Measurements from ENCODE around the gene PTPN1. TPM values are rescaled to one million over a fixed set of nuclear protein-coding genes. Genes with fewer than 3 reads are reported as not detected.
"Not testable (repeated sequence)": the region's sequence is repeated elsewhere in the genome, so short reads cannot be mapped to it uniquely, and the experiment has no call there.

PTPN1 gene
- total RNA-seq, 1 donor from 2014 or later, result 38.1 TPM

DNA sequence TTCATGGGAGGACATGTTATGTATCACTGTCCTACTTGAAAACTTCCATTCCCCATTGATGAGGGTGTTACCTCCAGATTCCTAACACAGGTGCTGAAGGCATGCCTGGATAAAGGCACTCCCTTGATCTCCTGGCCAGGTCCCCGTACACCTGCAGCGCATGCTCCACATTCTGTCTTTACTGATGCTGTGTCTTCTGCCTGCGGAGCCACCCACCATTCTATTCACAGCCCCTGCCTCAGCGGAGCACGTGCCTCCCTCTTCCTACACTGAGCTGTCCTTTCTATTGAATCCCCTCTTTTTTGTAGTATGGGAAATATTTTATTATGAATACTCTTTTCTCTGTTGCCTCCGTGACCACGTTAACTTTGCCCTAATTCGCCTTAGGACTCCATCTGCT lies 25.0 kb downstream of the PTPN1 start:
- Histone ChIP-seq H3K4me2 (no peak overlapping the region), H3K9ac (no peak overlapping the region), H3K4me3 (no peak overlapping the region), H3K4me1 (peaks cover 43% of the 10 kb centered on the region), H3K36me3 (no peaks in the 10 kb centered on the region), H3K9me3 (ENCODE audit: low read depth) (no peaks in the 10 kb centered on the region), H2AFZ (replicated peaks) (no peak overlapping the region), H3K79me2 (ENCODE audit: low read depth) (peaks cover 95% of the 10 kb centered on the region), H3F3A (ENCODE audit: low read depth) (no peaks in the 10 kb centered on the region), H3K27me3 (no peaks in the 10 kb centered on the region), H4K20me1 (ENCODE audit: low read depth) (peaks cover 54% of the 10 kb centered on the region), H3K27ac (no peak overlapping the region)
- Mint-ChIP-seq H3K9me3 (no peaks in the 10 kb centered on the region), H3K36me3 (peaks cover 5% of the 10 kb centered on the region), H3K4me3 (no peak overlapping the region), H3K27ac (no peak overlapping the region), H3K27me3 (ENCODE audit: insufficient read depth, low read depth) (no peaks in the 10 kb centered on the region), H3K4me1 (peaks cover 13% of the 10 kb centered on the region)
- no peak for DNase-seq (ENCODE audit: low spot score)
- TF ChIP-seq CTCF (IDR thresholded peaks at IDR 0.05) (no peak), EZH2phosphoT487 (IDR thresholded peaks at IDR 0.05) (no peak), EZH2 (IDR thresholded peaks at IDR 0.05) (no peak)

GRCh38 chr20:50536333-50536732 lies 26.1 kb downstream of the PTPN1 start:
- no peak overlapping the region for H3K4me3 ChIP-seq
- peaks cover 43% of the 10 kb centered on the region for H3K4me1 ChIP-seq
- Mint-ChIP-seq H3K9me3 (no peaks in the 10 kb centered on the region), H3K36me3 (peaks cover 11% of the 10 kb centered on the region), H3K27ac (no peak overlapping the region), H3K27me3 (ENCODE audit: insufficient read depth, low read depth) (peaks cover 2% of the 10 kb centered on the region), H3K4me1 (peaks cover 13% of the 10 kb centered on the region), H3K4me3 (no peak overlapping the region)
- H4K20me1 ChIP-seq (ENCODE audit: low read depth), result peaks cover 51% of the 10 kb centered on the region
- no peaks in the 10 kb centered on the region for H3K36me3 ChIP-seq
- no peak for TF ChIP-seq EZH2 (IDR thresholded peaks at IDR 0.05)
- peaks cover 88% of the 10 kb centered on the region for H3K79me2 ChIP-seq (ENCODE audit: low read depth)
- H3K9ac ChIP-seq, result no peak overlapping the region
- H3K4me2 ChIP-seq, result peak overlapping the region; percentile 40
- H3K9me3 ChIP-seq (ENCODE audit: low read depth), result no peaks in the 10 kb centered on the region
- no peaks in the 10 kb centered on the region for H3K27me3 ChIP-seq
- DNase-seq (ENCODE audit: low spot score), result peak; percentile 71
- H3F3A ChIP-seq (ENCODE audit: low read depth), result no peaks in the 10 kb centered on the region
- H3K27ac ChIP-seq, result no peak overlapping the region
- H2AFZ ChIP-seq (replicated peaks), result no peak overlapping the region

DNA sequence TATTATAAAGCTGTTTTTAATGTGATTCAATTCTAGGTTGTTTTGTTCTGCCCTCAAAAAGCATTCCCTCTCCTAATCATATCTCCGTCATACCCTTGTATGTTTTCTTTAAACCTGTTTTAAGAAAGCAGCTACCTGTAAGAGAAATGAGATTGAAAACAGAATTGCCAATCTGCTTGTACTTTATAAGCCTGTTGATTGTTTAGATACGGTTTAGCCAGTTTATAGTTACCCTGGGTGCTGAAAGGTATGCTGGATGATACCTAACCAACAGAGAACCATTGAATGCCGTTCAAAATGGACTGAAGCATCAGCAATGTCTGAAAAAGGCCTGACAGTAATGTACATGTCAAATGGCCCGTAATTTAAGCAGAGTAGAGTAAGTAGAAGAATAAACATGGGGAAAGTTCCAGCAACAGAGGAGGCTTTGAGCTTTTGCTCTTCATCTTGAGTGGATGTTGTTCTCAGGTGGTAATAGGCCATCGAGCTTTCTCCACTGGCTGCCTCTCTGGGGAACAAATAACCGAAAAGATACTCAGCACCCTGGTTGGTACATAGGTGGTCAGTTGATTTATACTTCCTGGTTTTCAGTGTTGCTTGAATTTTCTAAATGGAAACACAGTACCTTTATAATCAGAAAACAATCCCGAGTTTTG lies 27.5 kb downstream of the PTPN1 start:
- Mint-ChIP-seq H3K36me3 (peaks cover 16% of the 10 kb centered on the region), H3K27me3 (ENCODE audit: insufficient read depth, low read depth) (peaks cover 4% of the 10 kb centered on the region), H3K27ac (no peak overlapping the region), H3K9me3 (no peaks in the 10 kb centered on the region), H3K4me3 (no peak overlapping the region), H3K4me1 (peaks cover 5% of the 10 kb centered on the region)
- Histone ChIP-seq H3K4me3 (no peak overlapping the region), H3K9me3 (ENCODE audit: low read depth) (no peaks in the 10 kb centered on the region), H3K36me3 (no peaks in the 10 kb centered on the region), H2AFZ (replicated peaks) (no peak overlapping the region), H4K20me1 (ENCODE audit: low read depth) (peaks cover 45% of the 10 kb centered on the region), H3K9ac (no peak overlapping the region), H3K4me2 (no peak overlapping the region), H3K27ac (no peak overlapping the region), H3K79me2 (ENCODE audit: low read depth) (peaks cover 88% of the 10 kb centered on the region), H3K27me3 (no peaks in the 10 kb centered on the region), H3F3A (ENCODE audit: low read depth) (no peaks in the 10 kb centered on the region), H3K4me1 (peaks cover 32% of the 10 kb centered on the region)
- TF ChIP-seq CTCF (IDR thresholded peaks at IDR 0.05) (no peak), EZH2 (IDR thresholded peaks at IDR 0.05) (no peak), EZH2phosphoT487 (IDR thresholded peaks at IDR 0.05) (no peak)
- no peak for DNase-seq (ENCODE audit: low spot score)

- Mint-ChIP-seq H3K4me1 (peaks cover 5% of the 10 kb centered on the region), H3K9me3 (no peaks in the 10 kb centered on the region), H3K27me3 (ENCODE audit: insufficient read depth, low read depth) (peaks cover 4% of the 10 kb centered on the region), H3K27ac (no peak overlapping the region), H3K36me3 (peaks cover 16% of the 10 kb centered on the region), H3K4me3 (no peak overlapping the region)
- H3K4me3 ChIP-seq, result no peak overlapping the region
- H3K27me3 ChIP-seq, result no peaks in the 10 kb centered on the region
- H3K27ac ChIP-seq, result no peak overlapping the region
- H3K79me2 ChIP-seq (ENCODE audit: low read depth), result peaks cover 88% of the 10 kb centered on the region
- H4K20me1 ChIP-seq (ENCODE audit: low read depth), result peaks cover 39% of the 10 kb centered on the region
- no peaks in the 10 kb centered on the region for H3F3A ChIP-seq (ENCODE audit: low read depth)
- peaks cover 26% of the 10 kb centered on the region for H3K4me1 ChIP-seq
- no peaks in the 10 kb centered on the region for H3K36me3 ChIP-seq
- TF ChIP-seq EZH2phosphoT487 (IDR thresholded peaks at IDR 0.05), result no peak
- TF ChIP-seq EZH2 (IDR thresholded peaks at IDR 0.05), result no peak
- no peak for DNase-seq (ENCODE audit: low spot score)
- no peaks in the 10 kb centered on the region for H3K9me3 ChIP-seq (ENCODE audit: low read depth)
- no peak overlapping the region for H2AFZ ChIP-seq (replicated peaks)
- no peak overlapping the region for H3K4me2 ChIP-seq
- H3K9ac ChIP-seq, result no peak overlapping the region
Observed at GRCh38 chr20:50538276-50538675, 28.1 kb downstream of the PTPN1 start.

- not testable (repeated sequence) for DNase-seq (ENCODE audit: low spot score); H3K4me2 ChIP-seq; H3K27me3 ChIP-seq; H3K9ac ChIP-seq; H3K9me3 Mint-ChIP-seq; H3K9me3 ChIP-seq (ENCODE audit: low read depth); H3K27me3 Mint-ChIP-seq (ENCODE audit: insufficient read depth, low read depth); H3K4me1 Mint-ChIP-seq; H2AFZ ChIP-seq (replicated peaks); H3K27ac Mint-ChIP-seq; H3K4me3 ChIP-seq; H3K36me3 ChIP-seq; H3K27ac ChIP-seq; H3F3A ChIP-seq (ENCODE audit: low read depth); H3K4me3 Mint-ChIP-seq
- peaks cover 86% of the 10 kb centered on the region for H3K79me2 ChIP-seq (ENCODE audit: low read depth)
- H3K4me1 ChIP-seq, result peaks cover 20% of the 10 kb centered on the region
- H3K36me3 Mint-ChIP-seq, result peaks cover 16% of the 10 kb centered on the region
- peaks cover 23% of the 10 kb centered on the region for H4K20me1 ChIP-seq (ENCODE audit: low read depth)
Observed at GRCh38 chr20:50539798-50540197, 29.6 kb downstream of the PTPN1 start.

All from neural progenitor cell (in vitro differentiated cells).